Astrocyte (in vitro differentiated cells and primary cell): Measurements from ENCODE around the gene SLC22A13. TPM values are rescaled to one million over a fixed set of nuclear protein-coding genes. Genes with fewer than 3 reads are reported as not detected.

Experiments used
- DNase-seq: peaks from one replicate; pipeline ENCODE4 v3.0.0-alpha.2; 2010; ENCODE audit warnings: low read depth
- FAIRE-seq: peaks from 2 replicates; lab custom pipeline; 2011; peaks lifted over from hg19 to GRCh38; lab: Jason Lieb, UNC
- H2AFZ ChIP-seq: 2 replicates; pipeline ENCODE4 v1.6.0; 2012; ENCODE audit warnings: low read depth, low read length, inconsistent platforms
- H3K27ac ChIP-seq: 2 replicates; pipeline ENCODE4 v1.5.1; 2011; ENCODE audit warnings: low read depth, low read length, inconsistent platforms
- H3K27me3 ChIP-seq: 2 replicates; pipeline ENCODE4 v1.6.0; 2011; ENCODE audit warnings: low read length, inconsistent platforms; ENCODE audit not compliant: insufficient read depth
- H3K36me3 ChIP-seq: 2 replicates; pipeline ENCODE4 v1.5.1; 2011; ENCODE audit warnings: low read length, inconsistent platforms; ENCODE audit not compliant: insufficient read depth
- H3K4me1 ChIP-seq: 2 replicates; pipeline ENCODE4 v1.5.1; 2011; ENCODE audit warnings: low read length, inconsistent platforms; ENCODE audit not compliant: insufficient read depth
- H3K4me2 ChIP-seq: 2 replicates; pipeline ENCODE4 v1.6.0; 2012; ENCODE audit warnings: low read length, inconsistent platforms
- H3K4me3 ChIP-seq: 2 replicates; pipeline ENCODE4 v1.5.1; 2011; ENCODE audit warnings: low read depth, mild to moderate bottlenecking, low read length, inconsistent platforms; ENCODE audit not compliant: insufficient read depth
- H3K79me2 ChIP-seq: 2 replicates; pipeline ENCODE4 v1.6.0; 2012; ENCODE audit warnings: mild to moderate bottlenecking, low read length, inconsistent platforms; ENCODE audit not compliant: insufficient read depth
- H3K9ac ChIP-seq: 2 replicates; pipeline ENCODE4 v1.6.0; 2012; ENCODE audit warnings: mild to moderate bottlenecking, low read length, inconsistent platforms
- H3K9me3 ChIP-seq: 2 replicates; pipeline ENCODE4 v1.5.1; 2012; ENCODE audit warnings: low read depth, mild to moderate bottlenecking, low read length, inconsistent platforms; ENCODE audit not compliant: insufficient read depth
- H4K20me1 ChIP-seq: 2 replicates; pipeline ENCODE4 v1.6.0; 2012; ENCODE audit warnings: low read length, inconsistent platforms; ENCODE audit not compliant: insufficient read depth
- H3K27ac Mint-ChIP-seq: one replicate; pipeline ENCODE4 v1.8.0; 2021; ENCODE audit warnings: mild to moderate bottlenecking, mixed read lengths; ENCODE audit not compliant: unreplicated experiment
- H3K27me3 Mint-ChIP-seq: one replicate; pipeline ENCODE4 v1.8.0; 2021; ENCODE audit warnings: low read depth, mixed read lengths; ENCODE audit not compliant: unreplicated experiment
- H3K36me3 Mint-ChIP-seq: one replicate; pipeline ENCODE4 v1.8.0; 2021; ENCODE audit warnings: low read depth, mixed read lengths; ENCODE audit not compliant: unreplicated experiment
- H3K4me1 Mint-ChIP-seq: one replicate; pipeline ENCODE4 v1.8.0; 2021; ENCODE audit warnings: low read depth, mixed read lengths; ENCODE audit not compliant: unreplicated experiment
- H3K4me3 Mint-ChIP-seq: one replicate; pipeline ENCODE4 v1.8.0; 2021; ENCODE audit warnings: mild to moderate bottlenecking, moderate library complexity, mixed read lengths; ENCODE audit not compliant: unreplicated experiment
- H3K9me3 Mint-ChIP-seq: one replicate; pipeline ENCODE4 v1.8.0; 2021; ENCODE audit warnings: mild to moderate bottlenecking, mixed read lengths; ENCODE audit not compliant: unreplicated experiment
- CTCF ChIP-seq: IDR thresholded peaks from 2 replicates; pipeline ENCODE4 v1.5.1; 2011; ENCODE audit warnings: low read depth, mild to moderate bottlenecking, inconsistent platforms, low read length, moderate library complexity; ENCODE audit not compliant: insufficient read depth
- EZH2 ChIP-seq: IDR thresholded peaks from 2 replicates; pipeline ENCODE4 v1.6.1; 2012; ENCODE audit warnings: mild to moderate bottlenecking, low read length, inconsistent platforms; ENCODE audit not compliant: insufficient read depth
- total RNA-seq: library from RNA; stranded (reverse); gene quantifications from 2 replicates; pipeline ENCODE4 v1.2.1, GENCODE V29; 2021

Gene SLC22A13
- total RNA-seq, 1 donor from 2014 or later, result 1.8 TPM

- H3K27me3 Mint-ChIP-seq, result no peaks in the 10 kb centered on the region
- H3K4me2 ChIP-seq, result no peak overlapping the region
- TF ChIP-seq CTCF (no peak), EZH2 (no peak)
- no peak overlapping the region for H2AFZ ChIP-seq
- no peak overlapping the region for H3K4me3 Mint-ChIP-seq
- peak overlapping the region; percentile 22 for H3K27ac Mint-ChIP-seq
- H3K9ac ChIP-seq, result no peak overlapping the region
- H3K36me3 ChIP-seq, result no peaks in the 10 kb centered on the region
- peaks cover 33% of the 10 kb centered on the region for H3K36me3 Mint-ChIP-seq
- H3K27ac ChIP-seq, result no peak overlapping the region
- H3K27me3 ChIP-seq, result no peaks in the 10 kb centered on the region
- DNase-seq, result no peak
- H3K9me3 Mint-ChIP-seq, result no peaks in the 10 kb centered on the region
- H3K9me3 ChIP-seq, result no peaks in the 10 kb centered on the region
- H3K4me3 ChIP-seq, result no peak overlapping the region
- no peaks in the 10 kb centered on the region for H3K79me2 ChIP-seq
- no peaks in the 10 kb centered on the region for H3K4me1 ChIP-seq
- FAIRE-seq, result no peak
- H3K4me1 Mint-ChIP-seq, result peaks cover 22% of the 10 kb centered on the region
- H4K20me1 ChIP-seq, result peaks cover 10% of the 10 kb centered on the region
Observed at GRCh38 chr3:38267662-38268061, 2.0 kb downstream of the SLC22A13 start.

GRCh38 chr3:38268087-38268486, 2.5 kb downstream of the SLC22A13 start:
- no peak overlapping the region for H3K4me3 Mint-ChIP-seq
- Histone ChIP-seq H3K27ac (no peak overlapping the region), H3K4me3 (no peak overlapping the region), H3K9me3 (no peaks in the 10 kb centered on the region), H2AFZ (no peak overlapping the region), H3K36me3 (no peaks in the 10 kb centered on the region), H3K9ac (no peak overlapping the region), H4K20me1 (peaks cover 10% of the 10 kb centered on the region), H3K4me1 (no peaks in the 10 kb centered on the region), H3K79me2 (no peaks in the 10 kb centered on the region), H3K4me2 (no peak overlapping the region), H3K27me3 (no peaks in the 10 kb centered on the region)
- H3K4me1 Mint-ChIP-seq, result peaks cover 22% of the 10 kb centered on the region
- FAIRE-seq (no peak), DNase-seq (no peak)
- peaks cover 36% of the 10 kb centered on the region for H3K36me3 Mint-ChIP-seq
- H3K27ac Mint-ChIP-seq, result no peak overlapping the region
- TF ChIP-seq CTCF (no peak), EZH2 (no peak)
- no peaks in the 10 kb centered on the region for H3K27me3 Mint-ChIP-seq
- H3K9me3 Mint-ChIP-seq, result no peaks in the 10 kb centered on the region

GRCh38 chr3:38268522-38268921, 2.9 kb downstream of the SLC22A13 start:
- H3K79me2 ChIP-seq, result no peaks in the 10 kb centered on the region
- H2AFZ ChIP-seq, result no peak overlapping the region
- H3K27ac Mint-ChIP-seq, result no peak overlapping the region
- no peaks in the 10 kb centered on the region for H3K36me3 ChIP-seq
- no peak for FAIRE-seq
- no peak overlapping the region for H3K27ac ChIP-seq
- no peak overlapping the region for H3K4me3 Mint-ChIP-seq
- H3K27me3 ChIP-seq, result no peaks in the 10 kb centered on the region
- H3K4me1 ChIP-seq, result no peaks in the 10 kb centered on the region
- H3K9me3 Mint-ChIP-seq, result no peaks in the 10 kb centered on the region
- TF ChIP-seq EZH2, result no peak
- peaks cover 35% of the 10 kb centered on the region for H3K36me3 Mint-ChIP-seq
- peaks cover 19% of the 10 kb centered on the region for H3K4me1 Mint-ChIP-seq
- H3K9ac ChIP-seq, result no peak overlapping the region
- DNase-seq, result no peak
- peaks cover 10% of the 10 kb centered on the region for H4K20me1 ChIP-seq
- H3K4me3 ChIP-seq, result no peak overlapping the region
- H3K27me3 Mint-ChIP-seq, result no peaks in the 10 kb centered on the region
- H3K4me2 ChIP-seq, result no peak overlapping the region
- no peaks in the 10 kb centered on the region for H3K9me3 ChIP-seq
